Gastroesophageal sphincter (tissue), 4 donors: Measurements from ENCODE around the gene ZSWIM9. TPM values are rescaled to one million over a fixed set of nuclear protein-coding genes. Genes with fewer than 3 reads are reported as not detected.
A peak's percentile ranks its signal among the peaks of the same experiment; 100 is the strongest.

ENCODE experiments used
- ATAC-seq: fragments of 150-250 bp; one replicate; pipeline ENCODE4 v1.9.1; 2016; ENCODE audit warnings: mild to moderate bottlenecking, moderate library complexity
- H3K27ac ChIP-seq, 4 donors: fragments of 200-600 bp; sonication (generic) in 3 of 4; 1 replicate in 3 of 4; 2 replicates in 1 of 4; pipeline ENCODE4 v1.5.1; 2016 to 2019
- H3K27me3 ChIP-seq: fragments of 200-600 bp; sonication (generic); one replicate; pipeline ENCODE4 v1.5.1; 2019
- H3K36me3 ChIP-seq, 2 donors: fragments of 200-600 bp; sonication (generic); one replicate each; pipeline ENCODE4 v1.5.1; 2019; ENCODE audit warnings: control low read depth in 1 of 2
- H3K4me1 ChIP-seq, 3 donors: fragments of 200-600 bp; sonication (generic); 1 replicate in 2 of 3; 2 replicates in 1 of 3; pipeline ENCODE4 v1.5.1; 2016 to 2019; ENCODE audit warnings: control low read depth in 2 of 3
- H3K4me3 ChIP-seq, 2 donors: fragments of 200-600 bp; sonication (generic); one replicate each; pipeline ENCODE4 v1.5.1; 2019; ENCODE audit warnings: mild to moderate bottlenecking in 1 of 2, moderate library complexity in 1 of 2
- H3K9me3 ChIP-seq, 3 donors: fragments of 200-600 bp; sonication (generic); one replicate each; pipeline ENCODE4 v1.5.1; 2017 to 2019; ENCODE audit warnings: control low read depth in 2 of 3
- EP300 ChIP-seq: sonication (generic); formaldehyde crosslinking; IDR thresholded peaks from one replicate; pipeline ENCODE4 v1.6.1; 2017; ENCODE audit warnings: antibody characterized with exemption, mild to moderate bottlenecking
- POLR2A ChIP-seq, 2 donors: fragments of 450-650 bp; IDR thresholded peaks; one replicate each; pipeline ENCODE4 v1.6.1; 2017; ENCODE audit warnings: antibody characterized with exemption in 2 of 2, mild to moderate bottlenecking in 2 of 2, moderate library complexity in 1 of 2
- POLR2AphosphoS5 ChIP-seq: sonication (generic); formaldehyde crosslinking; IDR thresholded peaks from one replicate; pipeline ENCODE4 v1.6.1; 2017; ENCODE audit warnings: antibody characterized with exemption
- WGBS, 2 donors: methylation state at CpG; one replicate each; pipeline ENCODE4 v1.1.5; 2018; ENCODE audit warnings: low coverage in 1 of 2; 5-methylcytosine and 5-hydroxymethylcytosine counted together
- total RNA-seq, 4 donors: library from RNA; depleted of rRNA; stranded (reverse); fragments of >200 nt; gene quantifications; one replicate each; pipeline ENCODE4 v1.1.0, GENCODE V29; 2016
- TF ChIP-seq, protein P1 (sequence below), 4 experiments: fragments of 200-600 bp in 2 of 4; fragments of 450-650 bp in 2 of 4; sonication (generic) in 1 of 4; IDR thresholded peaks; one replicate each; pipeline ENCODE4 v1.5.1; 2017 to 2019; ENCODE audit warnings: antibody characterized with exemption in 4 of 4, mild to moderate bottlenecking in 2 of 4, moderate library complexity in 2 of 4

The ZSWIM9 gene
- total RNA-seq, 4 donors from 2014 or later: 3.2 to 8.3 (median 5.7) TPM

DNA sequence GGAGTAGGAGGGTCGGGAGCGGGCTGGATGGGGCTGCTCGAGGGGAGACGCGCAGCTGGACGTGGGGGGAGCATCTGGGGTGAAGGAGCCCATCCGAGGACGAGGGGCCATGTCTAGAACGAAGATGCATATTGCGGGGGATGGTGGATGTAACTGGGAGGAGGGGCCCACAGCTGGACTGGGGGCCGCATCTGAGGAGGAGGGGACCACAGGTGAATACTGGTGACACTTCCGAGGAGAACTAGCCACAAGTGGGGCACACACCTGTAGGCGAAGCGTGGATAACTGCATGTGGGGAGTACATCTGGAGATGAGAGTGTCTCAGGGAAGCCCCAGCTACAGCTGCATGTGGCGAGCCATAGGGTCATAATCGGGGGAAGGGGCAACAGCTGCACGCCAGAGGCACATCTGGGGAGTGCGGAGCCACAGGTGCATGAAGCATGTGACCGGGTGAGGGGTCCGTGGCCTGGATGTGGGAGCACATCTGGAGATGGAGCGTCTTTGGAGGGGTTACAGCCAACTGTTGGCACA lies 402 bp downstream of the ZSWIM9 start:
- no peak for ATAC-seq
- no peaks in the 10 kb centered on the region for H3K27me3 ChIP-seq
- peak overlapping the region; percentile 59 to 93 (median 90) for H3K27ac ChIP-seq
- TF ChIP-seq POLR2A (IDR thresholded peaks at IDR 0.05): no peak
- TF ChIP-seq EP300: no peak
- TF ChIP-seq, protein P1, sequence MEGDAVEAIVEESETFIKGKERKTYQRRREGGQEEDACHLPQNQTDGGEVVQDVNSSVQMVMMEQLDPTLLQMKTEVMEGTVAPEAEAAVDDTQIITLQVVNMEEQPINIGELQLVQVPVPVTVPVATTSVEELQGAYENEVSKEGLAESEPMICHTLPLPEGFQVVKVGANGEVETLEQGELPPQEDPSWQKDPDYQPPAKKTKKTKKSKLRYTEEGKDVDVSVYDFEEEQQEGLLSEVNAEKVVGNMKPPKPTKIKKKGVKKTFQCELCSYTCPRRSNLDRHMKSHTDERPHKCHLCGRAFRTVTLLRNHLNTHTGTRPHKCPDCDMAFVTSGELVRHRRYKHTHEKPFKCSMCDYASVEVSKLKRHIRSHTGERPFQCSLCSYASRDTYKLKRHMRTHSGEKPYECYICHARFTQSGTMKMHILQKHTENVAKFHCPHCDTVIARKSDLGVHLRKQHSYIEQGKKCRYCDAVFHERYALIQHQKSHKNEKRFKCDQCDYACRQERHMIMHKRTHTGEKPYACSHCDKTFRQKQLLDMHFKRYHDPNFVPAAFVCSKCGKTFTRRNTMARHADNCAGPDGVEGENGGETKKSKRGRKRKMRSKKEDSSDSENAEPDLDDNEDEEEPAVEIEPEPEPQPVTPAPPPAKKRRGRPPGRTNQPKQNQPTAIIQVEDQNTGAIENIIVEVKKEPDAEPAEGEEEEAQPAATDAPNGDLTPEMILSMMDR (IDR thresholded peaks at IDR 0.05): no peak
- no peak for TF ChIP-seq POLR2AphosphoS5
- 1 to 3% methylated on average over 10 to 13 of the region's 21 CpGs for WGBS, 2 donors
- H3K9me3 ChIP-seq: no peaks in the 10 kb centered on the region
- peak overlapping the region; percentile 60 to 83 for H3K4me3 ChIP-seq
- H3K4me1 ChIP-seq: peaks cover 0 to 22% (median 8%) of the 10 kb centered on the region in 3 donors
- H3K36me3 ChIP-seq: peaks cover 0 to 42% of the 10 kb centered on the region in 2 donors

DNA sequence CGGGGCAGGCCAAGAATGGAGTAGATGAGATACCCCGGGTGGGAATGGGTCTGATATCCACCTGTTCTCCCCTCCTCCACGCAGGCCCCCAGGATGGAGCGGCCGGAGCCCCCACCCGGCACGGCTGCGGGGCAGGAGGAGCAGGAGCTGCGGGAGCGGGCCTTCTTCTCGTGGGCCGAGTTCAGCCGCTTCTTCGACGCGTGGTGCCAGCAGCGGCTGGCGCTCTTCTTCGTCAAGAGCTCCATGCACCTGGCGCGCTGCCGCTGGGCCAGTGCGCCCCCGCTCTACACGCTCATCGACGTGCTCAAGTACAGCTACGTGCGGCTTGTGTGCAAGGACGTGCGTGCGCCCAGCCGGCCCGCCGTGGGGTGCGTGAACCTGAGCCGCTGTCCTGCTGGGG lies 1.2 kb downstream of the ZSWIM9 start:
- TF ChIP-seq, protein P1 (IDR thresholded peaks at IDR 0.05): no peak
- TF ChIP-seq POLR2AphosphoS5 (no peak), EP300 (no peak), POLR2A (IDR thresholded peaks at IDR 0.05) (no peak)
- no peaks in the 10 kb centered on the region for H3K27me3 ChIP-seq
- H3K4me1 ChIP-seq: peaks cover 0 to 22% (median 8%) of the 10 kb centered on the region in 3 donors
- WGBS, 2 donors: 60 to 89% methylated on average over 1 to 10 of the region's 37 CpGs
- peaks cover 0 to 48% of the 10 kb centered on the region in 2 donors for H3K36me3 ChIP-seq
- H3K9me3 ChIP-seq: no peaks in the 10 kb centered on the region
- no peak overlapping the region for H3K4me3 ChIP-seq
- no peak for ATAC-seq
- H3K27ac ChIP-seq: no peak overlapping the region

DNA sequence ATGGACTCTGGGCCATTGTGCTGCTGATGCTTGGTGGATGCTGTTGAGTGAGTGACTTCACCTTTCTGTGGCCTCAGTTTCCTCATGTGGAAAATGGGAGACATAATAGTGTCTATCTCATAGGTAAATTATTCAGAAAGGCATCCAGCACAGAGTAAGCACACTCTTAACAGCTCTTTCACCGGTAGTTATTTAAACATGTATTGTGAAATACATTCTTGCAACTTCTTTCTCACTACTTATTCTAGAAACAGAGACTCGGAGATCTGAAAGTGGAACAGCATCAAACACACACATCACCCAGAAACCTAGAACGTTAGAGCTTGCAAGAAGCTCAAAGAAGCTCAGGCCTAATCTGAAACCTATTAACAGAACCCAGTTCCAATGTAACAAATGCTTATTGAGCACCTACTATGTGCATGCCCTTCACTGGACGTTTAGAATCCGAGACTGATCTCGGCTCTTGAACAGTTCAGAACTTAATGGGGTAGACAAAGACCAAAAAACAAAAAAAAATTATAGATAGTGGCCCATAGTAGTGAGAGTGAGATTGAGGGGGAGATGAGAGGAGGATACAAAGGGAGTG lies 4.1 kb downstream of the ZSWIM9 start:
- Histone ChIP-seq H3K4me3 (no peak overlapping the region), H3K27me3 (no peaks in the 10 kb centered on the region), H3K9me3 (no peaks in the 10 kb centered on the region), H3K4me1 (peaks cover 0 to 17% (median 8%) of the 10 kb centered on the region in 3 donors), H3K36me3 (peaks cover 0 to 48% of the 10 kb centered on the region in 2 donors), H3K27ac (no peak overlapping the region)
- TF ChIP-seq POLR2A (IDR thresholded peaks at IDR 0.05) (no peak), POLR2AphosphoS5 (no peak), EP300 (no peak)
- TF ChIP-seq, protein P1 (IDR thresholded peaks at IDR 0.05): no peak
- WGBS, 2 donors: 83 to 93% methylated on average over 3 to 6 of the region's 6 CpGs
- ATAC-seq: no peak

DNA sequence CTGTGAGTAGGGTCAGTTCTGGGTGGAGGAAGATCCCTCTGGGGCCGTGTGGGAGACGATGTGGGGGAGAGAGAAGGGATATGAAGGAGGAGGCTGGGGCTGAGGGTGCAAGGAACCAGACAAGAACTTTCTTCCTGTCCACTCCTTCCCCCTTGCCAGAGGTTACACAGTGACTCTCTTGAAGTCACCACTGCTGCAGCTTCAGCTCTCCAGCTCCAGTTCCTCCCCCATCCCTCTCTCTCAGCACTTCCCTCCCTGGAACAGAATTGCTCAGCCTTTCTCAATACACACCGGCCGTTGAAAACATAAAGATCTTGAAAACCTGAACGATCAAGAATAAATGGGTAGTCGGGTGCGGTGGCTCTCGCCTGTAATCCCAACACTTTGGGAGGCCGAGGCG lies 5.1 kb downstream of the ZSWIM9 start:
- Histone ChIP-seq H3K4me3 (no peak overlapping the region), H3K36me3 (peaks cover 0 to 55% of the 10 kb centered on the region in 2 donors), H3K4me1 (peaks cover 0 to 14% (median 8%) of the 10 kb centered on the region in 3 donors), H3K27ac (no peak overlapping the region), H3K27me3 (no peaks in the 10 kb centered on the region), H3K9me3 (peaks cover 0 to 1% (median 0%) of the 10 kb centered on the region in 3 donors)
- TF ChIP-seq POLR2AphosphoS5 (no peak), POLR2A (IDR thresholded peaks at IDR 0.05) (no peak), EP300 (no peak)
- TF ChIP-seq, protein P1 (IDR thresholded peaks at IDR 0.05): no peak
- WGBS, 2 donors: 78 to 94% methylated on average over 6 of the region's 10 CpGs
- no peak for ATAC-seq

DNA sequence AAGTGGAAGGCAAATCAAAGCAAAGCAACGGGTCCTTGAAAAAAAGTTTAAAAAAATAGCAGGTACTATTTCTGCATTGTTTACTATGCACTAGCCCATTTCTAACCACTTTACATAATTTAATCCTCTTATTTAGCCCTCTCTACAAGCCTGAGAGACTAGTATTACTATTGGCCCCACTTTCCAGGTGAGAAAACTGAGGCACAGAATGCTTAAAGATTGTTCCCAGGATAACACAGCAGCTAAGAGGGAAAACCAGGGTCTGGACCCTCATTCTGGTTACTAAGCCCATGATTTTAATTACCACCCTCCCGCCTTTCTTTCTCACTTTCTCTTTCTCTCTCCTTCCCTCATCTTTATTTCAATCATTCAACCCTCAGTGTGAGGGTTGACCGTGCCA lies 5.7 kb downstream of the ZSWIM9 start:
- peaks cover 0 to 7% (median 4%) of the 10 kb centered on the region in 3 donors for H3K4me1 ChIP-seq
- H3K27ac ChIP-seq: no peak overlapping the region
- WGBS, 2 donors: 76 to 97% methylated on average over 3 of the region's 3 CpGs
- H3K4me3 ChIP-seq: no peak overlapping the region
- ATAC-seq: no peak
- peaks cover 0 to 56% of the 10 kb centered on the region in 2 donors for H3K36me3 ChIP-seq
- TF ChIP-seq POLR2AphosphoS5 (no peak), EP300 (no peak), POLR2A (IDR thresholded peaks at IDR 0.05) (no peak)
- TF ChIP-seq, protein P1 (IDR thresholded peaks at IDR 0.05): no peak
- no peaks in the 10 kb centered on the region for H3K27me3 ChIP-seq
- H3K9me3 ChIP-seq: peaks cover 0 to 8% (median 0%) of the 10 kb centered on the region in 3 donors
